ENCODE measurements around the gene MRPL33.

Gene MRPL33

DNA sequence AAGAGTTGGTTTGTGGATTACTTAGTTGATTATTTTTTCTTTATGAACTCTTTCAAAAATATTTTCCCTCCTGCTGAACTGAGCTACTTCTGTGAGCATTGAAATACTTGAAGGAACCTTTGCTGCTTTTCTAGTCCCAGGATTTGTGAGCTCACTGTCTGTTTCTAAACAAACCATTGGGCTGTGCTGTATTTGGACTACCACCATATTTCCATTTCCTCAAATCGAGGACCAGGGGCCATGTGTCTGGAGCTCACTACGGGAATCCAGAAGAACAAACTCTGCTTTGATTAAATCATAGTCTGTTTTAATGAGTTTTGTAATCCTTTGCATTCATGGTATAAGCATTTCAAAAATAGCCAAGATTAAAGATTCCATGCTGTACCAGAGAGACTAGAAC lies 1.3 kb downstream of the MRPL33 start:
- intact Hi-C loops (cut with DNase I; ENCODE audit: low total_unique reads), result loop anchor here (10.0 kb wide), 1 partner anchor 122 kb away; the partner anchor contains the start of genes BABAM2 and RBKS
- no peaks in the 10 kb centered on the region for H3K9me3 ChIP-seq
- H3K4me3 ChIP-seq, result peak overlapping the region; percentile 65 to 72
- peak overlapping the region; percentile 87 for H3K27ac ChIP-seq
- DNase-seq, result no peak
- H3K36me3 ChIP-seq, result peaks cover 0 to 14% (median 10%) of the 10 kb centered on the region in 3 donors
- no peaks in the 10 kb centered on the region for H3K27me3 ChIP-seq
- H3K4me1 ChIP-seq, result peaks cover 0 to 47% (median 39%) of the 10 kb centered on the region in 4 donors
- TF ChIP-seq CTCF (IDR thresholded peaks at IDR 0.05), result no peak

DNA sequence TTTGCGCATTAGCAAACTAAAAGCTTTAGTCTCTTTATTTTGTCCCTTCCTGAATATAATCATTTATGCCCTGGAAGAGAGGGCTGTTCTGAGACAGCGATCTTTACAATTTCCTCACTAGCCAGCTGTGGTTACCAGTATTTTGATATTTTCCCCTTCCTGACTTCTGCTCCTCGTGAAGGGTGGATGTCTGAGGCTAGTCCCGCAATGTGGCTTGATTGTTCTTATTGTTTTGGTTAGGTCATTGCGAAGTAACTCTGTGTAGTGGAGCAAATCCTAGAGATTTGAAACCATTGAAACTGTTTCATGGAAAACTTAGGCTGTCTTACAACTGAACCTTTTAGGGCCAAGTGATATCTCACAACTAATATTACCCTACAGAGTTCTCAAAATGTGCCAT lies 2.4 kb downstream of the MRPL33 start:
- no peak for TF ChIP-seq CTCF (IDR thresholded peaks at IDR 0.05)
- H3K27me3 ChIP-seq, result no peaks in the 10 kb centered on the region
- peaks cover 0 to 54% (median 39%) of the 10 kb centered on the region in 4 donors for H3K4me1 ChIP-seq
- peak overlapping the region; percentile 17 to 87 for H3K27ac ChIP-seq
- intact Hi-C loops (cut with DNase I; ENCODE audit: low total_unique reads), result loop anchor here (10.0 kb wide), 1 partner anchor 121 kb away; the partner anchor contains the start of genes BABAM2 and RBKS
- no peak for DNase-seq
- H3K36me3 ChIP-seq, result peaks cover 0 to 20% (median 10%) of the 10 kb centered on the region in 3 donors
- H3K4me3 ChIP-seq, result peak overlapping the region; percentile 65 to 72
- no peaks in the 10 kb centered on the region for H3K9me3 ChIP-seq

DNA sequence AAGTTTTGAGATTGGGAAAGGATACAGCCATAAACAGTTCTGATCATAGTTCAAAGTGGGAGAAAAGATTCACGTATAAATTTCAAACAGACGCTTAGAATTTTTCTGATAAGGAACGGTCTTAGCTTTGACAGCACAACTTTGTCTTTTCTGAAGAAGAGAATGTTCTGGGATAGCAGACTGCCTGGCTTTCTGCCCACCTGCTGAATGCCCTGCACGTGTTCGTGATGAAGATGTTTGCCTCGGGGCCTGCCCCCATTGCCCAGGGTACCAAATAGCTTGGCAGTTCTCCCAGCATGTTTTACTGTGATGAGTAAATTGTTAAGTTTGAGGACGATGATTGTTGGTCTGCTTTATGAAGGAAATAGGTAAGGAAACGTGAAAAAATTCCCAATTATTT lies 4.6 kb downstream of the MRPL33 start:
- Histone ChIP-seq H3K9me3 (no peaks in the 10 kb centered on the region), H3K4me1 (peaks cover 0 to 71% (median 39%) of the 10 kb centered on the region in 4 donors), H3K4me3 (no peak overlapping the region), H3K27me3 (no peaks in the 10 kb centered on the region), H3K27ac (peak overlapping the region; percentile 61 to 64), H3K36me3 (peaks cover 0 to 37% (median 10%) of the 10 kb centered on the region in 3 donors)
- intact Hi-C loops (cut with DNase I; ENCODE audit: low total_unique reads), result loop anchor here (10.0 kb wide), 1 partner anchor 119 kb away; the partner anchor contains the start of genes BABAM2 and RBKS
- no peak for TF ChIP-seq CTCF (IDR thresholded peaks at IDR 0.05)
- no peak for DNase-seq

GRCh38 chr2:27776696-27777095 lies 5.2 kb downstream of the MRPL33 start:
- Histone ChIP-seq H3K4me1 (peaks cover 0 to 71% (median 39%) of the 10 kb centered on the region in 4 donors), H3K36me3 (peaks cover 0 to 37% (median 10%) of the 10 kb centered on the region in 3 donors), H3K4me3 (no peak overlapping the region), H3K27me3 (no peaks in the 10 kb centered on the region), H3K27ac (peak overlapping the region; percentile 61 to 64), H3K9me3 (no peaks in the 10 kb centered on the region)
- TF ChIP-seq CTCF (IDR thresholded peaks at IDR 0.05), result no peak
- intact Hi-C loops (cut with DNase I; ENCODE audit: low total_unique reads), result loop anchor here (10.0 kb wide), 1 partner anchor 118 kb away; the partner anchor contains the start of genes BABAM2 and RBKS
- no peak for DNase-seq

- H3K4me1 ChIP-seq, result peaks cover 0 to 50% (median 17%) of the 10 kb centered on the region in 4 donors
- intact Hi-C loops (cut with DNase I; ENCODE audit: low total_unique reads), result loop anchor here (10.0 kb wide), 1 partner anchor 115 kb away; the partner anchor contains the start of genes BABAM2 and RBKS
Observed at GRCh38 chr2:27779417-27780055, 8.0 kb downstream of the MRPL33 start.

More at GRCh38 chr2:27779417-27780055, 8.0 kb downstream of the MRPL33 start:
- H3K9me3 ChIP-seq, result no peaks in the 10 kb centered on the region
- H3K27ac ChIP-seq, result peak overlapping the region; percentile 27 to 64
- no peak overlapping the region for H3K4me3 ChIP-seq
- no peaks in the 10 kb centered on the region for H3K27me3 ChIP-seq
- DNase-seq, result no peak
- TF ChIP-seq CTCF (IDR thresholded peaks at IDR 0.05), result no peak
- peaks cover 0 to 30% (median 7%) of the 10 kb centered on the region in 3 donors for H3K36me3 ChIP-seq
